Heart left ventricle (tissue), 13 donors: ENCODE results near the gene CCNY.

Experiments
- POLR2A ChIP-seq, 2 donors: fragments of 450-650 bp; IDR thresholded peaks; one replicate each; pipeline ENCODE4 v1.6.1; 2017; ENCODE audit warnings: antibody characterized with exemption in 2 of 2, mild to moderate bottlenecking in 2 of 2, moderate library complexity in 2 of 2
- TF ChIP-seq, protein P1 (sequence below), 12 donors: fragments of 200-600 bp; sonication (generic) in 4 of 12; IDR thresholded peaks; one replicate each; pipeline versions ENCODE4 v1.5.0 to v1.8.0; 2018 to 2022; ENCODE audit warnings: antibody characterized with exemption in 12 of 12, mild to moderate bottlenecking in 5 of 12
- donor health status: ischemic (EF 13 %, LVEDD 7.1; RV severe dilation, severe dysfunction).
- donor health status: DM: no; HTN: yes; CAD: no.
- donor health status: DM: no; HTN: no; CAD: no.
- donor health status: ischemic (EF 25% LVEDD 6.9; RV normal size, moderate dysfunction).
- donor health status: ischemic (EF 25% LVEDD 5.7; RV mildly dilated, moderate dysfunction).
- donor health status: ischemic (EF 35%, LVEDD 5.7; RV mildly dilated, moderate dysfunction).
- donor health status: nonischemic (EF 11% LVEDD 7.7; RV severe dilation, severe dysfunction).
- donor health status: DM: yes; HTN: yes; CAD: no.
- donor health status: PGD.
- donor health status: ischemic (EF 29% LVEDD 5.4; RV normal size, mild dysfunction).
- donor health status: nonischemic (EF 23%, LVEDD 6.1; RV moderate dilation, normal function).

DNA sequence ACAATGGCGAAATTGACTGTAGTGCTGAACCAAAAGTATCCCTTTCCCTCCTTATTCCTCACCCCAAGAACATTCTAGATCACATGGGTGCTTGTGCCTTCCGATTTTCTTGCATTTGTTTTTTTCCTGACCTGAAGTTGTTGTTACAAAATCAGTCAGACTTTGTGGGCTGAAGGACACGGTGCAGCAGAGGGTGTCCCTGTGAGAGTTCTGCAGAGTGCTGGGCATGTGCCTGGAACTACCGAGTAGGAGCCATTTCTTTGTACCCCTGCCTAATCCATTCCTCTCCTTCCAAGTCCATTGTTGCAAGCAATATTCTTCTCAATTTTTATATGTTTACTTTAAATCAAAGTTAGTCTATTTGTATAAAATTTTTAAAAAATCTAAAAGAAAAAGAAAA lies 233.5 kb downstream of the CCNY start:
- TF ChIP-seq POLR2A (IDR thresholded peaks at IDR 0.05) = no peak
- TF ChIP-seq, protein P1, sequence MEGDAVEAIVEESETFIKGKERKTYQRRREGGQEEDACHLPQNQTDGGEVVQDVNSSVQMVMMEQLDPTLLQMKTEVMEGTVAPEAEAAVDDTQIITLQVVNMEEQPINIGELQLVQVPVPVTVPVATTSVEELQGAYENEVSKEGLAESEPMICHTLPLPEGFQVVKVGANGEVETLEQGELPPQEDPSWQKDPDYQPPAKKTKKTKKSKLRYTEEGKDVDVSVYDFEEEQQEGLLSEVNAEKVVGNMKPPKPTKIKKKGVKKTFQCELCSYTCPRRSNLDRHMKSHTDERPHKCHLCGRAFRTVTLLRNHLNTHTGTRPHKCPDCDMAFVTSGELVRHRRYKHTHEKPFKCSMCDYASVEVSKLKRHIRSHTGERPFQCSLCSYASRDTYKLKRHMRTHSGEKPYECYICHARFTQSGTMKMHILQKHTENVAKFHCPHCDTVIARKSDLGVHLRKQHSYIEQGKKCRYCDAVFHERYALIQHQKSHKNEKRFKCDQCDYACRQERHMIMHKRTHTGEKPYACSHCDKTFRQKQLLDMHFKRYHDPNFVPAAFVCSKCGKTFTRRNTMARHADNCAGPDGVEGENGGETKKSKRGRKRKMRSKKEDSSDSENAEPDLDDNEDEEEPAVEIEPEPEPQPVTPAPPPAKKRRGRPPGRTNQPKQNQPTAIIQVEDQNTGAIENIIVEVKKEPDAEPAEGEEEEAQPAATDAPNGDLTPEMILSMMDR (IDR thresholded peaks at IDR 0.05) = no peak
